WTC11 (cell line): Measurements from ENCODE around the gene UNKL. TPM values are rescaled to one million over a fixed set of nuclear protein-coding genes. Genes with fewer than 3 reads are reported as not detected.

Source experiments
- AFF4 ChIP-seq: sonication (generic); formaldehyde crosslinking; IDR thresholded peaks from 2 replicates; pipeline ENCODE4 v1.8.1; 2023; ENCODE audit warnings: mild to moderate bottlenecking, missing genetic modification reagents, borderline replicate concordance
- CBFB ChIP-seq: sonication (generic); formaldehyde crosslinking; IDR thresholded peaks from 2 replicates; pipeline ENCODE4 v1.8.1; 2022; ENCODE audit warnings: mild to moderate bottlenecking, low read depth, missing genetic modification reagents
- E2F1 ChIP-seq: sonication (generic); formaldehyde crosslinking; IDR thresholded peaks from 2 replicates; pipeline ENCODE4 v1.8.0; 2022; ENCODE audit warnings: mild to moderate bottlenecking, missing genetic modification reagents
- FOXK1 ChIP-seq: sonication (generic); formaldehyde crosslinking; IDR thresholded peaks from 2 replicates; pipeline ENCODE4 v1.8.0; 2022; ENCODE audit warnings: mild to moderate bottlenecking, moderate library complexity, missing genetic modification reagents
- FOXP1 ChIP-seq: sonication (generic); formaldehyde crosslinking; IDR thresholded peaks from 2 replicates; pipeline ENCODE4 v1.8.0; 2022; ENCODE audit warnings: missing genetic modification reagents, mild to moderate bottlenecking, moderate library complexity, borderline replicate concordance
- FOXP4 ChIP-seq: sonication (generic); formaldehyde crosslinking; IDR thresholded peaks from 2 replicates; pipeline ENCODE4 v1.8.0; 2022; ENCODE audit warnings: mild to moderate bottlenecking, missing genetic modification reagents
- GABPB1 ChIP-seq: sonication (generic); formaldehyde crosslinking; IDR thresholded peaks from 2 replicates; pipeline ENCODE4 v1.8.1; 2023; ENCODE audit warnings: mild to moderate bottlenecking, missing genetic modification reagents
- GRHL2 ChIP-seq: fragments of 250-450 bp; sonication (Bioruptor Pico); IDR thresholded peaks from 2 replicates; pipeline ENCODE4 v1.8.0; 2022; ENCODE audit warnings: mild to moderate bottlenecking, moderate library complexity; ENCODE audit not compliant: insufficient replicate concordance, severe bottlenecking
- IRF1 ChIP-seq: sonication (generic); formaldehyde crosslinking; IDR thresholded peaks from 2 replicates; pipeline ENCODE4 v1.8.0; 2023; ENCODE audit warnings: missing genetic modification reagents
- IRF2 ChIP-seq: sonication (generic); formaldehyde crosslinking; IDR thresholded peaks from 2 replicates; pipeline ENCODE4 v1.8.0; 2022; ENCODE audit warnings: low read depth, missing genetic modification reagents, borderline replicate concordance
- JUN ChIP-seq: sonication (generic); formaldehyde crosslinking; IDR thresholded peaks from 2 replicates; pipeline ENCODE4 v1.8.0; 2023; ENCODE audit warnings: mild to moderate bottlenecking, missing genetic modification reagents
- KAT7 ChIP-seq: sonication (generic); formaldehyde crosslinking; IDR thresholded peaks from 2 replicates; pipeline ENCODE4 v1.8.1; 2023; ENCODE audit warnings: missing genetic modification reagents, mild to moderate bottlenecking, borderline replicate concordance
- NR1H2 ChIP-seq: sonication (generic); formaldehyde crosslinking; IDR thresholded peaks from 2 replicates; pipeline ENCODE4 v1.9.0; 2021; ENCODE audit warnings: mild to moderate bottlenecking, moderate library complexity, missing genetic modification reagents
- SP1 ChIP-seq: sonication (generic); formaldehyde crosslinking; conservative IDR thresholded peaks from 2 replicates; pipeline ENCODE4 v1.8.1; 2022; ENCODE audit warnings: missing genetic modification reagents
- TEAD1 ChIP-seq: sonication (generic); formaldehyde crosslinking; IDR thresholded peaks from 2 replicates; pipeline ENCODE4 v1.8.0; 2022; ENCODE audit warnings: mild to moderate bottlenecking, missing genetic modification reagents
- ZNF396 ChIP-seq: fragments of 250-450 bp; sonication (Bioruptor Pico); IDR thresholded peaks from 2 replicates; pipeline ENCODE4 v1.8.0; 2021; ENCODE audit warnings: mild to moderate bottlenecking, moderate library complexity, borderline replicate concordance
- ZNF423 ChIP-seq: fragments of 250-450 bp; sonication (Bioruptor Pico); IDR thresholded peaks from 2 replicates; pipeline ENCODE4 v2.1.2; 2022; ENCODE audit warnings: mild to moderate bottlenecking, moderate library complexity
- ZNF512 ChIP-seq: sonication (generic); formaldehyde crosslinking; IDR thresholded peaks from 2 replicates; pipeline ENCODE4 v1.8.1; 2022; ENCODE audit warnings: missing genetic modification reagents, borderline replicate concordance
- total RNA-seq: library from RNA; stranded (reverse); gene quantifications from 3 replicates; pipeline ENCODE4 v1.2.3, GENCODE V29; 2021
- TF ChIP-seq, protein P1 (sequence below): sonication (generic); formaldehyde crosslinking; IDR thresholded peaks from 2 replicates; pipeline ENCODE4 v1.8.1; 2023; ENCODE audit warnings: mild to moderate bottlenecking, missing genetic modification reagents, moderate library complexity
- TF ChIP-seq, protein P2 (sequence below): sonication (generic); formaldehyde crosslinking; IDR thresholded peaks from 2 replicates; pipeline ENCODE4 v1.8.0; 2022; ENCODE audit warnings: missing genetic modification reagents
- TF ChIP-seq, protein P3 (sequence below): sonication (generic); formaldehyde crosslinking; IDR thresholded peaks from 2 replicates; pipeline ENCODE4 v1.8.1; 2022; ENCODE audit warnings: low read depth, missing genetic modification reagents, borderline replicate concordance
- TF ChIP-seq, protein P4 (sequence below): sonication (generic); formaldehyde crosslinking; IDR thresholded peaks from 2 replicates; pipeline ENCODE4 v1.8.0; 2022; ENCODE audit warnings: mild to moderate bottlenecking, missing genetic modification reagents

Gene UNKL
- total RNA-seq, 1 experiment from 2014 or later: 53.3 TPM

DNA sequence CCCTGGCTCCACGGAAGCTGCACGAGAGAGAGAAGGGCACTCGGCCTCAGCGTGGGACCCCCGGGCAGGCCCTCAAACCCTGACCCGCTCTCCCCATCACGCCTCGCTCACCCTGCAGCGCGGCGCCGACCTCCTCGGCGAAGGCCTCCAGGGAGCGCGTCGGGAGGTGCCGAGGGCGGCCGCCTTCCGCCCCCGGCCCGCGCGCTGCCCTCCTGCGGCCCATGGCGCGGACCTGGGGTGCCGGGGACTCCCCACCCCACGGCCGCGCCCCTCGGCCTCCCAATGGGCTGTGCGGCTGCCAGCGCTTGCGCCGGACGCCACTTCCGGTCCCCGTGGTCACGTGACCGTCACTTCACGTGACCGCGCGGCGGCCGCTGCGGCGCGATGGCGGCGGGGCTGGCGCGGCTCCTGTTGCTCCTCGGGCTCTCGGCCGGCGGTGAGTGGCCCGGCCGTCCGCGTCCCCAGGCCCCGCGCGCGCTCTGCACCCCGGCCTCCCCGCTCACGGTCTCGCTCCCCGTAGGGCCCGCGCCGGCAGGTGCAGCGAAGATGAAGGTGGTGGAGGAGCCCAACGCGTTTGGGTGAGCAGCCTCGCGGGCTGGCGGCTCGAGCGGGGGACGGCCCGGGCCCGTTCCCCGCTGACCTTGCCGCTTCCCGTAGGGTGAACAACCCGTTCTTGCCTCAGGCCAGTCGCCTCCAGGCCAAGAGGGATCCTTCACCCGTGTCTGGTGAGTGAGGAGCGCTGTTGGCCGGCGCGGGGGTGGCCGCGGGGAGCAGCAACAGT lies 62.7 kb downstream of the UNKL start, which contains the start of the genes GNPTG and TSR3 (continued):
- TF ChIP-seq SP1 (CRISPR knock-in tag): peak; percentile 91
- no peak for TF ChIP-seq ZNF396 (CRISPR knock-in tag)
- TF ChIP-seq TEAD1 (CRISPR knock-in tag): no peak
- TF ChIP-seq IRF1: no peak
- TF ChIP-seq, protein P1, sequence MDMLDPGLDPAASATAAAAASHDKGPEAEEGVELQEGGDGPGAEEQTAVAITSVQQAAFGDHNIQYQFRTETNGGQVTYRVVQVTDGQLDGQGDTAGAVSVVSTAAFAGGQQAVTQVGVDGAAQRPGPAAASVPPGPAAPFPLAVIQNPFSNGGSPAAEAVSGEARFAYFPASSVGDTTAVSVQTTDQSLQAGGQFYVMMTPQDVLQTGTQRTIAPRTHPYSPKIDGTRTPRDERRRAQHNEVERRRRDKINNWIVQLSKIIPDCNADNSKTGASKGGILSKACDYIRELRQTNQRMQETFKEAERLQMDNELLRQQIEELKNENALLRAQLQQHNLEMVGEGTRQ (CRISPR knock-in tag): peak; percentile 100
- TF ChIP-seq ZNF423 (CRISPR knock-in tag): no peak
- no peak for TF ChIP-seq IRF2
- TF ChIP-seq GABPB1 (CRISPR knock-in tag): peak; percentile 79
- no peak for TF ChIP-seq ZNF512 (CRISPR knock-in tag)
- peak; percentile 91 for TF ChIP-seq KAT7 (CRISPR knock-in tag)
- no peak for TF ChIP-seq GRHL2
- TF ChIP-seq FOXP4: peak; percentile 85; the same call in 1 of the 2 replicates
- TF ChIP-seq E2F1: no peak
- TF ChIP-seq, protein P2, sequence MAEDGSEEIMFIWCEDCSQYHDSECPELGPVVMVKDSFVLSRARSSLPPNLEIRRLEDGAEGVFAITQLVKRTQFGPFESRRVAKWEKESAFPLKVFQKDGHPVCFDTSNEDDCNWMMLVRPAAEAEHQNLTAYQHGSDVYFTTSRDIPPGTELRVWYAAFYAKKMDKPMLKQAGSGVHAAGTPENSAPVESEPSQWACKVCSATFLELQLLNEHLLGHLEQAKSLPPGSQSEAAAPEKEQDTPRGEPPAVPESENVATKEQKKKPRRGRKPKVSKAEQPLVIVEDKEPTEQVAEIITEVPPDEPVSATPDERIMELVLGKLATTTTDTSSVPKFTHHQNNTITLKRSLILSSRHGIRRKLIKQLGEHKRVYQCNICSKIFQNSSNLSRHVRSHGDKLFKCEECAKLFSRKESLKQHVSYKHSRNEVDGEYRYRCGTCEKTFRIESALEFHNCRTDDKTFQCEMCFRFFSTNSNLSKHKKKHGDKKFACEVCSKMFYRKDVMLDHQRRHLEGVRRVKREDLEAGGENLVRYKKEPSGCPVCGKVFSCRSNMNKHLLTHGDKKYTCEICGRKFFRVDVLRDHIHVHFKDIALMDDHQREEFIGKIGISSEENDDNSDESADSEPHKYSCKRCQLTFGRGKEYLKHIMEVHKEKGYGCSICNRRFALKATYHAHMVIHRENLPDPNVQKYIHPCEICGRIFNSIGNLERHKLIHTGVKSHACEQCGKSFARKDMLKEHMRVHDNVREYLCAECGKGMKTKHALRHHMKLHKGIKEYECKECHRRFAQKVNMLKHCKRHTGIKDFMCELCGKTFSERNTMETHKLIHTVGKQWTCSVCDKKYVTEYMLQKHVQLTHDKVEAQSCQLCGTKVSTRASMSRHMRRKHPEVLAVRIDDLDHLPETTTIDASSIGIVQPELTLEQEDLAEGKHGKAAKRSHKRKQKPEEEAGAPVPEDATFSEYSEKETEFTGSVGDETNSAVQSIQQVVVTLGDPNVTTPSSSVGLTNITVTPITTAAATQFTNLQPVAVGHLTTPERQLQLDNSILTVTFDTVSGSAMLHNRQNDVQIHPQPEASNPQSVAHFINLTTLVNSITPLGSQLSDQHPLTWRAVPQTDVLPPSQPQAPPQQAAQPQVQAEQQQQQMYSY: no peak
- TF ChIP-seq JUN (CRISPR knock-in tag): no peak; the same call in 1 of the 2 replicates
- peak; percentile 99 for TF ChIP-seq FOXK1 (CRISPR knock-in tag)
- TF ChIP-seq, protein P3, sequence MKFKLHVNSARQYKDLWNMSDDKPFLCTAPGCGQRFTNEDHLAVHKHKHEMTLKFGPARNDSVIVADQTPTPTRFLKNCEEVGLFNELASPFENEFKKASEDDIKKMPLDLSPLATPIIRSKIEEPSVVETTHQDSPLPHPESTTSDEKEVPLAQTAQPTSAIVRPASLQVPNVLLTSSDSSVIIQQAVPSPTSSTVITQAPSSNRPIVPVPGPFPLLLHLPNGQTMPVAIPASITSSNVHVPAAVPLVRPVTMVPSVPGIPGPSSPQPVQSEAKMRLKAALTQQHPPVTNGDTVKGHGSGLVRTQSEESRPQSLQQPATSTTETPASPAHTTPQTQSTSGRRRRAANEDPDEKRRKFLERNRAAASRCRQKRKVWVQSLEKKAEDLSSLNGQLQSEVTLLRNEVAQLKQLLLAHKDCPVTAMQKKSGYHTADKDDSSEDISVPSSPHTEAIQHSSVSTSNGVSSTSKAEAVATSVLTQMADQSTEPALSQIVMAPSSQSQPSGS (CRISPR knock-in tag): no peak
- TF ChIP-seq NR1H2 (CRISPR knock-in tag): no peak
- TF ChIP-seq, protein P4, sequence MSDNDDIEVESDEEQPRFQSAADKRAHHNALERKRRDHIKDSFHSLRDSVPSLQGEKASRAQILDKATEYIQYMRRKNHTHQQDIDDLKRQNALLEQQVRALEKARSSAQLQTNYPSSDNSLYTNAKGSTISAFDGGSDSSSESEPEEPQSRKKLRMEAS (CRISPR knock-in tag): no peak
- TF ChIP-seq CBFB: peak; percentile 54; the same call in 1 of the 2 replicates
- TF ChIP-seq AFF4: no peak
- TF ChIP-seq FOXP1 (CRISPR knock-in tag): peak; percentile 67
